Left cardiac atrium (tissue), 4 donors: ENCODE measurements around the gene ABLIM2. TPM values are rescaled to one million over a fixed set of nuclear protein-coding genes. Genes with fewer than 3 reads are reported as not detected.

ENCODE experiments used
- ATAC-seq, 2 donors: fragments of 200-7000 bp; cut with Tn5 transposase; one replicate each; pipeline ENCODE4 v1.9.1; 2020; ENCODE audit warnings: mild to moderate bottlenecking in 2 of 2, moderate library complexity in 2 of 2
- DNase-seq: peaks from one replicate; pipeline ENCODE4 v3.0.0-alpha.2; 2020
- intact Hi-C, 2 donors: fragments of 100-400 bp; cut with DNase I; formaldehyde crosslinking; loops; one replicate each; pipeline versions ENCODE4 v1.14.1 to v1.15.1; 2022 to 2023
- total RNA-seq, 2 donors: library from RNA; stranded (reverse); fragmentation: NEBNext Ultra II Directional; extraction: Animal tissue kit (Norgen Biotek cat#: 25700); gene quantifications; one replicate each; pipeline ENCODE4 v1.2.1, GENCODE V29; 2021
- donor health status: DM: no; HTN: yes; CAD: no.
- donor health status: DM: no; HTN: yes; CAD: no; lungs with severe emphysema.
- donor health status: DM: yes; HTN: yes; CAD: no.
- donor health status: Dilated cardiomyopathy.

Gene ABLIM2
- total RNA-seq, 2 donors from 2014 or later, result 14.3 to 23.1 TPM

GRCh38 chr4:8013976-8014726, 144.5 kb downstream of the ABLIM2 start:
- ATAC-seq (no peak), DNase-seq (no peak)
- intact Hi-C loops, result no loop called here

DNA sequence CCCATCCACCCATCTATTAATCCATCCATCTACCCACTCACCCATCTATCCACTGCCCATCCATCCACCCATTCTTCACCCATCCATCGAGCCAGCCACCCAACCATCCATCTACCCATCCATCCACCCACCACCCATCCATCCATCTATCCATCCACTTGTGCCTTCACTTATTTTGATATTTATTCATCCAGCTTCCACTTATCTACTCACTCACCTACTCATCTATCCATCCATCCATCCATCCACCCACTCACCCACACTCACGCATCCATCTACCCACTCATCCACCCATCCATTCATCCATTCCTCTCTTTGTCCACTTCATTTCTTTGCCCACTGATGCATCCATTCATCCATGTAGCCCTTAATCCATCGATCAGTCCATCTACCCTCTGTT, 146.1 kb downstream of the ABLIM2 start:
- ATAC-seq (no peak), DNase-seq (no peak)
- intact Hi-C loops, result no loop called here

DNA sequence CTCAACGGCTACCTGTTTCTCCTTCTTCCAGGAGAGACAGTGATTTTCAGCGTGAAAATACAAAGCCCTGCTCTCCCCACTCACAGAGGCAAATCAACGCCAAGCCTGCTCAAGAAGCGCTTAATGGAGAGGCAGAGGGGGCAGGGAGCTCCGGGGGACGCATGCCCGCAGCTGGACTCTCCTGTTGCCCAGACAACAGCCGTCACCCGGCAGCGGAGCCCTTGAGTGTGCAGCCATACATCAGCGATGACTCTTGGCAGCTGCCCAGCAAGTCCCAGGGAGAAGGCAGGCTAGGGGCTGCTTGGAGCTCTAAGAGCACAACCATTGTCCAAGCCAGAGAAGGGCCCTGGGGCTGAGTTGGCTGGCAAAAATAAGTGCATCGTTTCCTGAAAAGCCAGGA, 148.0 kb downstream of the ABLIM2 start:
- intact Hi-C loops, result no loop called here
- DNase-seq (no peak), ATAC-seq (peak in 1 of 2 donors; percentile 39)

GRCh38 chr4:8009710-8010511, 148.7 kb downstream of the ABLIM2 start:
- intact Hi-C loops, result no loop called here
- ATAC-seq, result no peak
- DNase-seq, result no peak

DNA sequence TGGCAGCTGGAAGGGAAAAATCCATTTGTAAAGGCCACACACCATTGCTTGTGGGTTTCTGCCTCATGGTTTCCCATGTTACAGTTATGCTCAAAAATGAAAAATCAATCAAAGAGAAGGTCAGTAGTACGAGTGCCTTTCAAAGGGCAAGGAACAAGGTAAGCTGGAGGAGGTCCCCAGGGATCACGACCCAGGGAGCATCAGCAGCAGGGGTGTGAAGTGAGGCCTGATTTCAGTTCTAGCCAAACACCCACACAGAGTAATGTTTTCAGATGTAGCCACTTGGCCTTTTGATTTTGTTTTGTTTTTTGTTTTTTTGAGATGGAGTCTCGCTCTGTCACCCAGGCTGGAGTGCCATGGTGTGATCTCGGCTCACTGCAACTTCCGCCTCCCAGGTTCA, 149.5 kb downstream of the ABLIM2 start:
- DNase-seq, result no peak
- ATAC-seq, result no peak
- intact Hi-C loops, result no loop called here

DNA sequence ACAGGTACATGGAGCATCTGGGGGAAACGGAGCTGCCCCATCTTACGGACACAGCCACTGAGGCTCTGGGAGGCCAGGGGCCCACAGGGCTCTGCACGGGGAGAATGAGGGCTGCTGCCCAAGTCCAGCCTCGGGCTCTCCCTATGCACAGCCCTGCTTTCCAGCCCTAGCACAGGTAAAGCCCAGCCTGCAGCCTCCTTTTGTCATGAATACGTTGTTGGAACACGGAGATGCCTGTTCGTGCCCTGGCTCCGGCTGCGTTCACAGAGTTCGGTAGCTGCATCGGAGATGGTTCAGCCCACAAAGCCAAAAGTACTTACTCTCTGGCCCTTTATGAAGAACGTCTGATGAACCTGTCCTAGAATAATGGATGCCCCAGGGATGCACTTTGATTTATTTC, 150.2 kb downstream of the ABLIM2 start:
- DNase-seq (no peak), ATAC-seq (no peak)
- intact Hi-C loops, result no loop called here

- DNase-seq (no peak), ATAC-seq (no peak)
- intact Hi-C loops, result no loop called here
Measured at GRCh38 chr4:8007581-8007980, 151.0 kb downstream of the ABLIM2 start.

DNA sequence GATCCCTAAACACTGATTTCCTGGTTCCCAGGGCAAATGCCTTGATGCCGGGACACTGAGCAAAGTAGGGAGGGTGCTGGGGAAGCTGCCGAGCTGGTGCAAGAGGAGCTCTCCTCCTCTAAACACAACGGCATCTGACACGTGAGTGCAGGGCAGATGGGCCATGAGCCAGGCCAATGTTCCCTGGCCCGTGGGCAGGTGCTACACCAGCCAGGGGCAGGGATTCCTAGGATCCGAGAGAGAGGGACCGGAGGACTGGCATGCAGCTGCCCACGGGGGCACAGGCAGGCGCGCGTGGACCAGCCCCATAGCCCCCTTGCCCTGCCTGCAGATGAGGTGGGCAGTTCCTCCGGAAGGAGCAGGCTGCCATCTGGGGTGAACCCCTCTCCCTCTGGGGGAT, 152.1 kb downstream of the ABLIM2 start:
- intact Hi-C loops, result no loop called here
- ATAC-seq (no peak), DNase-seq (no peak)

- intact Hi-C loops, result no loop called here
- no peak for DNase-seq
- no peak for ATAC-seq
Measured at GRCh38 chr4:8005814-8006215, 152.8 kb downstream of the ABLIM2 start.

GRCh38 chr4:8005033-8005808, 153.4 kb downstream of the ABLIM2 start:
- DNase-seq (no peak), ATAC-seq (no peak)
- intact Hi-C loops, result no loop called here

GRCh38 chr4:8004066-8004465, 154.5 kb downstream of the ABLIM2 start:
- DNase-seq, result no peak
- ATAC-seq, result no peak
- intact Hi-C loops, result no loop called here

DNA sequence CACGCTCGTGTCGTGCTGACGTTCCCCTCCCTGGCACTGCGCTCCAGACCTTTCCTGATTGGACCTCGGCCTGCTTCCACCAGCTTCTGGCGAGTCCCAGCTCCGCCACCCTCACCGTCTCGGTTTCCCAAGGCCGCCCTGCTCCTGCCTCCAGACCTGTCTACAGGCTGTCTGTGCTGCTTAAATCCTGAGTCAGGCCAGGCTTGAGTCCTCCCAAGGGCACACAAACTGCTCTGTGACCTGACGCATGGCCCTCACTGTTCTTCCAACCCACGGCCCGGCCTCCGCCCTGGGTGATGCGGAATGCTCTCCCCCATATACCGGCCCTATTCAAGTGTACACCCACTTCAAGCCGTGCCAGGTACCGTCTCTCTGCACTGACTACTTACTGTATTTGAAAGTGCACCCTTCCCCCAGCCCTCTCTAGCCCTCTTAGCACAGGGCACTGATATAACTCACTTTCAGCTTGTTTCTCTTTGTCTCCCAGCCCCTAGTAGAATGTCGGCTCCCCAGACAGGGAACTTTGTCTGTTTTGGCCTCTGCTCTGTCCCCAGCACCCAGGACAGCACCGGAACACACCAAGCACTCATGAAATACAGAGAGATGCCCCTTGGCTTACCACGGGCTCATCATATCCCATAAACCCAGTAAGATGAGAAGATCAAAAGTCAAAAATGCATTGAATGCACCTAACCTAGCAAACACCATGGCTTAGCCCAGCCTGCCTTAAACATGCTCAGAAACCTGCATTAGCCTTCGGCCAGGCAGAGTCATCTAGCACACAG, 155.9 kb downstream of the ABLIM2 start:
- DNase-seq (peak; percentile 40), ATAC-seq (peak; percentile 25 to 90)
- intact Hi-C loops, result no loop called here

- DNase-seq, result no peak
- no peak for ATAC-seq
- intact Hi-C loops, result no loop called here
Measured at GRCh38 chr4:8001564-8002355, 156.9 kb downstream of the ABLIM2 start.

DNA sequence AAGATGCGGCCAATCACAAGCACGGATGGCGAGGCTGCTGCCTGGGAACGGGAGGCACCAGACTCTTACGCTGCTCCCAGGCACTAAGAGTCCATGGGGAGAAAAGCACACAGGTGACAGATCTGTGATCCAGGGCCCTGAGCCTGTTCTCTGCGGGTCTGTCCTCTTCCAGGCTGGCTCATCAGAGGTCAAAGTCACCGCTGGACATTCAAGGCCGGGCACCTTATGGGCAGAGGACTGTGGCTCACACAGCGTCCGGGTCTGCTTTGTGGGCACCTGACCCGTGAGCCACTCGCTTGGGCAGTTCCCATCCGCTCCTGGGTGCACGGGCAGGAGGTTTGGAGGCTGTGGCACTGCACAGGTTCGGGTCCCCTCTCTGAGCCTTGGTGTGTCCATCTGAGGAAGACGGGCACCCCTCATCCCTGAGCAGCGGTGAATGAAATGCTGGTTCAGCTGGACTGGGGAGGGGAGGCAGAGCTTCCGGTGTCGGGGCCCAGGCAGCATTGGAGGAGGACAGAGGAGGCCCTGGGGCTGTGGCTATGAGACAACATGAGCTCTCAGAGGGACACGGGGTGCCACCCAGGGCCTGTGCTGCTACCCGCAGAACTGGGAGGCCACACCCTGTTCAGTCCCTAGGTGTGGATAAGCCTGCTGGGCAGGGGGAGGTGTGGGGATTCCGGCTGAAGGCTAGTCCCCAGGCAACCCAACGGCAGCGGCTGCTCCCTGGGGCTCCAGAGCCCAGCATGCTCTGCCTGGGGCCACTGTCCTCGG, 157.7 kb downstream of the ABLIM2 start:
- intact Hi-C loops, result no loop called here
- no peak for DNase-seq
- ATAC-seq, result no peak

GRCh38 chr4:8000247-8000646, 158.4 kb downstream of the ABLIM2 start:
- DNase-seq (no peak), ATAC-seq (no peak)
- intact Hi-C loops, result no loop called here

DNA sequence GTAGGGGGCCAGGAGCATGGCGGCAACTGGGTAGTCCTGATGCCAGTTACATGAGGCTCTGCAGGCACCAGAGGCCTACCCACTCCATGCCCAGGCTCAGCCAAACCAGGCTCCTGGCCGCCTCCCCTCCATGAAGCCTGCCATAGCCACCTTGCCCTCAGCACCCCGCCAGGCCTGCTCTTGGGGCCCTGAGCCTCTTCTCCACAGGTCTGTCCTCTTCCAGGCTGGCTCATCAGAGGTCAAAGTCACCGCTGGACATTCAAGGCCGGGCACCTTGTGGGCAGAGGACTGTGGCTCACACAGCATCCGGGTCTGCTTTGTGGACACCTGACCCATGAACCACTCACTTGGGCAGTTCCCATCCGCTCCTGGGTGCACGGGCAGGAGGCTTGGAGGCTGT, 158.9 kb downstream of the ABLIM2 start:
- no peak for ATAC-seq
- intact Hi-C loops, result no loop called here
- DNase-seq, result no peak

DNA sequence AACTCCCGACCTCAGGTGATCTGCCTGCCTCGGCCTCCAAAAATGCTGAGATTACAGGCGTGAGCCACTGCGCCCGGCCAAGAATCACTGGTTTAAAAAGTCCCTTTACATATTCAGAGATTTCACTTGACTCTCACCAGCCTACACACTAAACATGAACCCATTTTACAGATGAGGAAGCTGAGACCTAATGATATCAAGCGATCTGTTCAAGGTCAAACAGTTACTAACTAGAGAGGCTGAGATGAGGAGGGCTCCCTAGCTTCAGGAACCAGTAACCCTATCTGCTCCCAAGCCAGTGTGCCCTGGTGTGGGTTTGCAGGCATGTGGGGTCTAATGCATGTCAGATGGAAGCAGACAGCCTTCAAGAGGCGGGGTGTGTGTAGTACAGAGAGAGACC, 159.3 kb downstream of the ABLIM2 start:
- DNase-seq, result no peak
- intact Hi-C loops, result no loop called here
- ATAC-seq, result no peak

- DNase-seq, result no peak
- no peak for ATAC-seq
- intact Hi-C loops, result no loop called here
Measured at GRCh38 chr4:7998447-7998846, 160.2 kb downstream of the ABLIM2 start.
